GM21423 (cell line): ENCODE data around the gene SETD3.

Experiments
- ATAC-seq: cut with Tn5 transposase; IDR thresholded peaks from one replicate; pipeline ENCODE4 v1.9.1; 2021; ENCODE audit warnings: mild to moderate bottlenecking, moderate library complexity; ENCODE audit not compliant: unreplicated experiment

Gene SETD3

DNA sequence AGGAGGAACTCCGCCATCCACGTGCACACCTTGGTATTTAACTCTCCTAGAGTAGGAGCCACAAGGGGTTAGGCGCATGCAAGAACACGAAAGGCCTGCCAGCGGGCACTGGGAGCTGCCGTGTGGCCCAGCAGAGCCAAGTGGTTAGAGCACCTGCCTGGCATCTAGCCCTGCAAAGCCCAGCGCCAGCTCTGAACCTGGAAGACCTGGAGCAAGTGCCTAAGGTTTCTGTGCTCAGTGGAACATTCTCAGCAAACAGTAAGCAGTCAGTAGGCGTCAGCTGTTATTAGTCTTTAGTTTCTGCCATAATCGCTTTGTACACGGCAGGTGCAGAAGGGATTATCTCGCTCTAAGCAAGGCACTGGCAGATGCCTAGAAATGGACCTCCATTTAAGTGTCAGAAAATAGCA, 55.4 kb downstream of the SETD3 start:
- no peak for ATAC-seq

- no peak for ATAC-seq
Observed at GRCh38 chr14:99424306-99424877, 56.3 kb downstream of the SETD3 start.

GRCh38 chr14:99423434-99423833, 57.2 kb downstream of the SETD3 start:
- no peak for ATAC-seq

DNA sequence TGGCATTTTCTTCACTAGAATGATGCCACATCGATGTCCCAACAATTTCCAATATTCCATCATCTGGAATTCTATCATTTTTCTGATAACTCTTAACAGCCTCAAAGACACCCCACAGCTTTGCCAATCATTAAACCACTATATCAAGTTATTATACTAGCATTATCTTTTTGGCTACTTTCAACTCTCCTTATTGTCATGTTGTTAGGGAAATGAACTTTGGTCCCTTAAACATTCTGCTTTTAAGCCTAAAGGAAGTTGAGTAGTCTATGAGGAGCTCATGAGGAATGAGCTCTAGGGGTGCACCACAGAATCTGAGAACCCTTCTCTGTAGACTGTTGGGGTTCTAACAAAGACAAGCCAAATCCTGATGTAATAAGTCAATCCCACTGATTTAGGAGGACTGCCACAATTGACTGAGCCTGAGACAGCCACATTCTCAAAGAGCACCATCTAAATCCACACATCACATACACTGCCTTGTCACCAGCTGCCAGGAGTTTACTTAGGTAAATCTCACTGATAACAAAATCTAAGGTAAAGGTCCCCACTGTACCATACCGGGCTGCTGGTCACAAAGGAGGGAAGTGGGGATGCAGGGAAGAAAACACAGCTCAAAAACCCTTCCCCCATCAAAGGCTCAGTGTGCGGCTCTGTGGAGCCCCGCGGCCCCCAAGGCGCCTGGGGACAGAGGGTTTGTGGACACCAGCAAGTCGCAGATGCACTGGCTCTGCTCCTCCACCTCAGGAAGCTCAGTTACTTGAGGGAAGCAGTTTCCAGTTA, 58.2 kb downstream of the SETD3 start:
- no peak for ATAC-seq

GRCh38 chr14:99420711-99421110, 59.9 kb downstream of the SETD3 start:
- ATAC-seq: no peak

GRCh38 chr14:99419905-99420304, 60.8 kb downstream of the SETD3 start:
- ATAC-seq: no peak

DNA sequence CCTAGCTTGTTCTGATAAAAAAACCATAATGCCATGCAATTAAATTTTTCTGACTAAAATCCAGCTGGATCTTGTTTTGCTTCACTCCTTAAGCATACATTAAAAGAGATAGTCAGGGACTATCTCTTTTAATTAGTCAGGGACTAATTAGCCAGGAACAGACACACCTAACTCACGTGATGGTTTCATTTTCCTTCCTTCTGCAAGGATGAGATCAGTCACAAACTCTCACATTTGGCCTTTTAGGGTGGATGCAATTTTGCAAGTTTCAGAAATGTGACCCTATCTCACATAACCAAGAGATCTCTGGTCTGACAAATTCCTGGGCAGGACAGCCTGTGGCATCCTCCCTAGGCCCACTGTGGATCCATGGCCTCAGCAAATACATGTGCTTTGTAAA, 62.4 kb downstream of the SETD3 start:
- no peak for ATAC-seq

DNA sequence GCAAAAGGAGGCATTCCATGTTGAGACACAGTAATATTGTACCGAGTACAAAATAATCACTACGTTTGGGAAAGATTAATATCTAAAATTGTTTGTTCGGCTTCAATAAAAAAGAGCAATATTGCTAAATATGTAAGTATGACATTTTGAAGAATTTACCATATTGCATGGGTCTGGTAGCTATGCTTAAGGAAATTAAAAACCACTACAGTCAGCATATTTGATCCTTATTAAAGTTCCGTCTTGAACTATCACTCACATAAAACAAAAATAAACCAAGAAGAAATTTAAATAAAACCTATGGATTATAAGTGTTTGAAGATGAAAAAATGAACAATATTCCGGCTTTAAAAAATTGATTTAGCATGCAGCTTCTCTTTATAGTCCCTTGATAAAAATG, 63.8 kb downstream of the SETD3 start:
- ATAC-seq: no peak

DNA sequence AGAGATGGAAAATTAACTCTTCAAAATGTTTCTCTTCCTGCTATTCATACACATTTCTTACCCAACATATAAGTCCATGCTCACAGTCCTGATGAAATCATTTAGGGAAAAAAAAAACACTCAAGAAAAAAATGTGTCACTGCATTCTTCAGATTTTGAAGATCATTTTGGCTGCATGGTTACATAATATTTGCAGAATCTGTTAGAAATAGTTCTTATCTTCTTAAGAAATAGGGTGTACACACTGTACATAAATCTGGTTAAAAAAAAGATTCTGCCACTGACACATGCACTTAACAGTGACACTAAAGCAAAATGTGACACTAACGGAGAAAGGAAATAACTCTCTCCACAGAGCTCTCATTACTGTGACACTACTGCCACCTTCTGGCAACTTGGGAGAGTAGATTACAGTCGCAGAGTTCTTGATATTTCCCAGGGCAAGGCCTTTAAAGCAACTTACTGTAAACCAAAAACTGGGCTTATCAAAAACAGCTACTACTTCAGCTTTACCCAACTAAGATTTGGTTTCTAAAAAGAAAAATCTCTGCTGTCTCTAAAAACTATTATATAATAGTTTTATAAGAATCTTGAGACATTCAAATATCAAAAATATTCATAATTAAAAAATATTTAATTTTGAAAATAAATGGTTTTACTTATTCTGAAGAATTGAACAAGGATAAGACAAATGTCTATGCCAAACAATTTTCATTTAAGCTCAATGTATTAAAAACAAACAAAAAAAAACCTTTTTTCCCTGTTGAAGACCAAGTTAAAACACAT, 65.0 kb downstream of the SETD3 start:
- ATAC-seq: peak; percentile 88

DNA sequence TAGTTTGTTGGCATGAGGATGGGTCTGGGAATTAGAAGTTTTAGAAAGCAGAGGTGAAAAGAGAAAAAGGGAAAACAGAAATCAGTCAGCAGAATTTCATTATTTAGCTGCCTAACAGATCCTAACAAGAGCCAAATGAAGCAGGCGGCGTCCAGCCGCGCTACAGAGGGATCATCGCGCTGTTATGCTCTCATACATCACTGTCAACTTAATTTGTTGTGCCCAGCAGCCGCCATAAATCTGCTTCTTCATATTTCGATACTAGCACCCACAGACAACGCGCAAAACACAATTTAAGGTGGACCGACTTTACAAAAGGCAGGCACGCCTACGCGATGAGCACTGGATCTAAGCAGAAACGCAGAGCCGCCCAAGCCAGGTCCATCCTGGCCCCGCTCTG, 66.7 kb downstream of the SETD3 start:
- no peak for ATAC-seq

DNA sequence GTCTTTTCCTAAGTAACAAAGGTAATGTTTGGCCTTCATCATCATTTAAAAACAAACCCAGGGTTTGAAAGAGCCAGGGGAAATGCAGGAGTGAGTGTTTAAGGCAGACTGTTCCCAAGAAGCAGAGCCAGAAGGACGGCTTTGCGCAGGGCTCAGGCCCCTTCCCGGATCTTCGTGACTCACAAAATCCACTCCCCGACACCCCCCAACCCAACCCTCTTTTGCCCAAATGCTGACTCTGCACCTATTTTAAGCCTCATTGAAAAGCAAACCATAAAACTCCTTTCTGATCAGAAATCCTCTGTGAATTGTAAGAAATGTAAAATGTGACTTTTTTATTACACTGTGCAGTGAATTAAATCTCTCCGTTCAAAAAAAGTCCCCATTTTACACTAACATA, 67.5 kb downstream of the SETD3 start:
- no peak for ATAC-seq

DNA sequence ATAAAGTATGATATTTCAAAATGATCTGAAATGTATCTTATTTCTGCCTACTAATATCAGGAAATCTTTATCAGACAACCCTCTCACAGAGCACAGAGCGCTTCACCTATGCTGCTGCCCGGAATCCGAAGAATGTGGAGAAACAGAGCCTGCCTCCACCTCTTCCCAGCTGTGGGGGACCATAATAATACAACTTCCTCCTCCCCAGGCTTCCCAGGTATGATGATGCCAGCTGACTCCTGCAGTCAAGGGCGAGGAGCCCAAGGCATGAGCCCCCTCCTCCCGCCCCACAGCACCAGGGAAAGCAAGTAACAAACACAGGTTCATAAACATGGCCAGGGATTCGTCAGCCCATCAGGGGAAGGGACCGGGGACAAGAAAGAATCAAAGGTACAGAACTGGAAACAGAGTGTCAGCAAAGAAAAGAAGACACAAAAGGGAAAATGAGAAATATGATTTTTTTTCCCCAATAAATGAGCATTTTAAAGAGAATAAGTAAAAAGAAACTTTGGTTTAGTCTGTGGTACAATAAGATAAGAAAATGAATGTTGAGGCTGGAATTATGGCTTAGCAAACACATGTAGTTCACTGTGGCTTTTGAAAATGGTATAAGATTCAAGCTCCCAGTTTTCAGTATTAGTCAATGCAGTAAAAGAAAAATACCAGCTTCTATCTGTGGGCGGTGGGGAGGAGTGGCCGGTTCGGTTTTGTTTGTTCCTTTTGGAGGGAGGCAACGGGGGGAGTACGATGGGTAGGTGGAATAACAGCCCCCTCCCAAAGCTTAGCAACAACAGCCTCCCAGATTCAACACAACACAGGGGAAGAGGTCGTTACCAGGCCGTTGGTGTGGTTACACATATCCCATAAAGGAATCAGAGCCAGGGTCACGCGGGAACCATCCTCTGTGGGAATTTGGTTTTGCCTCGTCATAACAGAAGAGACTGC, 68.3 kb downstream of the SETD3 start:
- no peak for ATAC-seq

- ATAC-seq: no peak
Observed at GRCh38 chr14:99410019-99410418, 70.6 kb downstream of the SETD3 start.

GRCh38 chr14:99408971-99409289, 71.7 kb downstream of the SETD3 start:
- no peak for ATAC-seq

GRCh38 chr14:99408286-99408970, 72.2 kb downstream of the SETD3 start:
- no peak for ATAC-seq

GRCh38 chr14:99407416-99407815, 73.2 kb downstream of the SETD3 start:
- no peak for ATAC-seq

- ATAC-seq: no peak
Observed at GRCh38 chr14:99402950-99403349, 77.7 kb downstream of the SETD3 start.

DNA sequence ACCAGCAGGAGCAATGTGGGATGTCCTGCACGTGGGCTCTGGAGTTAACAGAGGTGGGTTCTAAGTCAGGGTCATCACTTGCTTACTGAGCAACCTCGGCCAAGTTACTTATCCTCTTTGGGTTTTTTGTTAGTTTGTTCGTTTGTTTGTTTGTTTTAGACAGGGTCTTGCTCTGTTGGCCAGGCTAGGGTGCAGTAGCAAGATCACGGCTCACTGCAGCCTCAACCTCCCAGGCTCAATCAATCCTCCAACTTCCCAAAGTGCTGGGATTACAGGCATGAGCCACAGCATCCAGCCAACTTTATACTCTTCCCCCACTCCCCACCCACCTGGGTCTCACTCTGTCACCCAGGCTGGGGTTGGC, 78.4 kb downstream of the SETD3 start:
- ATAC-seq: no peak

DNA sequence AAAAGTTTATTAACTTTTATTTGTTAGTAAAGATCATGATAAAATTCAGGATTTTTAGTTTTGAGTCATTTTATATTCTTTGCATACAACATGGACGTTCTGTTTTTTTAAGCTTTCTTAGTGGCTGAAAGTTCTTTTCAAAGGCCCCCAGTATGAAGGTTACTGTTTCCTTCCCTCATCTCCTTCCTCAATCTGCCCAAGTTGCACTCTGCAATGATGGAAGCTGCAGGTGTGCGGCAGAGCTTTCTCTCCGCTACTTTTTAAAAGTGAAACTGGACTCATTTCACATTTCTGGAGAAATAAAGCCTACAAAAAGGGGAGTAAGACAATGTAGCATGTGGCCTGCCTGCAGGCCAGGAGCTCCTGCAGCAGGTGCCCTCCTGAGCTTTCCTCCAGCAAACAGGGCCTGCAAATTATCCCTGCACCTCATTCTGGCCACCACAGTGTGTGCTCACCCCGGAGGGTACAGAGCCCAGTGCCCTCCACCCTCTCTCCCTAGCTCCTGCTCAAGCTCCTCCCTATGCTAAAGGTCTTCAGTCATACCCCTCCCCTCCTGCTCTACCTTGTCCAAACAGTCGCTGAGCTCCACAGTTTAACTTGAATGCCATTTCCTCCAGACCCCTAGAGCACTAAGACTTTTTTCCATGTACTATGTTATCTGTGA, 78.9 kb downstream of the SETD3 start:
- peak; percentile 44 for ATAC-seq

GRCh38 chr14:99401211-99401610, 79.4 kb downstream of the SETD3 start:
- no peak for ATAC-seq
